Measurements from ENCODE around the gene RAET1G.
A peak's percentile ranks its signal among the peaks of the same experiment; 100 is the strongest.
"Not testable (repeated sequence)": the region's sequence is repeated elsewhere in the genome, so short reads cannot be mapped to it uniquely, and the experiment has no call there.

Gene RAET1G

DNA sequence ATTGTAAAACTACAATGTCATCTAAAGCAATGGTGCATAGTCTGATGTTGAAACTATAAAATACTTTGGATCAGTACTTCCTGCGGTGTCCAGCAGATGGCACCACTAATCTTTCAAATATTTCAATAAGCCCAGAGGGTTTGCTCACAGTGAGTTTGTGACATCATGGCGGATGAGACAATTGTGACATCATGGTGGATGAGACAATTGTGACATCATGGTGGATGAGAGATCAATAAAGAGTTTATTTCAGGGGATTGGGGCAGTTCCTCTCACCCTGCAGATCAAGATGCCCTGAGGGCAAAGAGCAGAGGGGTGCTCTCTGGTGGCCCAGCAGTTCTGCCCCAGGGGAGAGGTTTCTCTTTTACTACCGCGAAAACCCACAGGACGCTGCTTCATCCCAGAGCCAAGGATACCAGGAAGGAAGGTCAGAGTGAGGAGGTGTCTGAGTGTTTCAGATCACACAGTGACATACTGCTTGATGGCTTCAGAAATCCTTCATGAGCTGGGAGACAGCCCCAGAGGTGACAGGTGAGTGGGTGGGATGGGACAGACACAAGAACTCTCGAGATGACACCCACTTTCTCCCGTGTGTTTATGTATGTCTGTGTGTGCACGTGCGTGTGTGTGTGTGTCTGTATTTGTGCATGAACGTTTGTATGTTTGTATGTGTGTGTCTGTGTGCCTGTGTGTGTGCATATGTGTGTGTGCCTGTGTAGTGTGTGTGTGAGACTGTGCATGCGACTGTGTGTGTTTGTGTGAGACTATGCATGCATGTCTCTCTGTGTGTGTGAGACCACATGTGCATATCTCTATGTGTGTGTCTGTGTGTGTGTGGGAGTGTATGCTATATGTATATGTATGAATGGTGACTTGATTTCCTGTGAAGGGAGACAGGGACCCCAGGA is 11.6 kb upstream of the RAET1G start:
- TF ChIP-seq, protein P1, sequence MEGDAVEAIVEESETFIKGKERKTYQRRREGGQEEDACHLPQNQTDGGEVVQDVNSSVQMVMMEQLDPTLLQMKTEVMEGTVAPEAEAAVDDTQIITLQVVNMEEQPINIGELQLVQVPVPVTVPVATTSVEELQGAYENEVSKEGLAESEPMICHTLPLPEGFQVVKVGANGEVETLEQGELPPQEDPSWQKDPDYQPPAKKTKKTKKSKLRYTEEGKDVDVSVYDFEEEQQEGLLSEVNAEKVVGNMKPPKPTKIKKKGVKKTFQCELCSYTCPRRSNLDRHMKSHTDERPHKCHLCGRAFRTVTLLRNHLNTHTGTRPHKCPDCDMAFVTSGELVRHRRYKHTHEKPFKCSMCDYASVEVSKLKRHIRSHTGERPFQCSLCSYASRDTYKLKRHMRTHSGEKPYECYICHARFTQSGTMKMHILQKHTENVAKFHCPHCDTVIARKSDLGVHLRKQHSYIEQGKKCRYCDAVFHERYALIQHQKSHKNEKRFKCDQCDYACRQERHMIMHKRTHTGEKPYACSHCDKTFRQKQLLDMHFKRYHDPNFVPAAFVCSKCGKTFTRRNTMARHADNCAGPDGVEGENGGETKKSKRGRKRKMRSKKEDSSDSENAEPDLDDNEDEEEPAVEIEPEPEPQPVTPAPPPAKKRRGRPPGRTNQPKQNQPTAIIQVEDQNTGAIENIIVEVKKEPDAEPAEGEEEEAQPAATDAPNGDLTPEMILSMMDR (IDR thresholded peaks at IDR 0.05; ENCODE audit: insufficient read depth, low read length, poor library complexity, severe bottlenecking): peak; percentile 66
- DNase-seq (ENCODE audit: extremely low read depth, insufficient read length): no peak
- H3K4me3 ChIP-seq (replicated peaks; ENCODE audit: low read depth, low read length): no peak overlapping the region
- peaks cover 1% of the 10 kb centered on the region; the same call in 1 of the 2 replicates for H3K27me3 ChIP-seq (replicated peaks; ENCODE audit: control insufficient read depth, insufficient read depth, low read length)
- H3K36me3 ChIP-seq (ENCODE audit: control insufficient read depth, insufficient read depth, low read length): no peaks in the 10 kb centered on the region

DNA sequence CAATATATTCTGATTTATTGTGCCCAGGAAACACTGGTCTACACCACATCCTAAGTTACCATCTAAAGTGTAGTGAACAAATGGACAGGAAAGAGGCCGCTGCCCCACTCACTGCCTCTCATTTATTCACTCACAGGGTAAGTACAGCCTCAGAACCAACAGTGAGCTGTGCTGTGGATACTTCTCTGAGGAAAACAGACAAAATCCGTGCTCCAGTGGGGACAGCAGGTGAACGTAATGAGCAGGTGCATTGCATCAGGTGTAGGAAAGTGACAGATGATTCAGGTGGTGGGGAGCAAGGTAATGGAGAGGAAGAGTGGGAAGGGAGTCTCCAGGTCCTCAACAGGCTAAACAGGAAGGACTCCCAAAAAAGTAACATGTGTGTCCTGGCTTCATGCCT is 10.5 kb upstream of the RAET1G start:
- TF ChIP-seq, protein P1 (IDR thresholded peaks at IDR 0.05; ENCODE audit: insufficient read depth, low read length, poor library complexity, severe bottlenecking): no peak
- Histone ChIP-seq H3K4me3 (replicated peaks; ENCODE audit: low read depth, low read length) (no peak overlapping the region), H3K27me3 (replicated peaks; ENCODE audit: control insufficient read depth, insufficient read depth, low read length) (peaks cover 1% of the 10 kb centered on the region; the same call in 1 of the 2 replicates), H3K36me3 (ENCODE audit: control insufficient read depth, insufficient read depth, low read length) (no peaks in the 10 kb centered on the region)
- no peak for DNase-seq (ENCODE audit: extremely low read depth, insufficient read length)

DNA sequence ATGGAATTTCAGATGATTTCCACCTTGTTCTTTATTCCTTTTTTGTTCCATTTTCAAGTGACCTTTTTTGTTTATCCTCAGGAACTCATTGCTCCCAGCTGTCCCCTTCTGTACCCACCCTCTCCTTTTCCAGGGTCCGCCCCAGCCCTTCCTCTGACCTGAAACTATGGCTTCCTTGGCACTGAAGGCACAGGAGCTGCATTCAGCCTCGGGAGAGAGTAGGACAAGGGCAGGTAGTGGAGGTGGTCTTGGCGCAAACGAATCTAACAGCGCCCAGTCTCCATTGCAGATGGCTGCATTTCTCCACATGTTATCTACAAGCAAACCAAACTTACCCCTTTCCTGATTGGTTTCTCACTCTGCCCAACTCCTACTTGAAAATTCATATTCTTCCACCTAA is 10.1 kb upstream of the RAET1G start:
- TF ChIP-seq, protein P1 (IDR thresholded peaks at IDR 0.05; ENCODE audit: insufficient read depth, low read length, poor library complexity, severe bottlenecking): no peak
- no peak overlapping the region for H3K4me3 ChIP-seq (replicated peaks; ENCODE audit: low read depth, low read length)
- DNase-seq (ENCODE audit: extremely low read depth, insufficient read length): no peak
- no peaks in the 10 kb centered on the region for H3K36me3 ChIP-seq (ENCODE audit: control insufficient read depth, insufficient read depth, low read length)
- peaks cover 1% of the 10 kb centered on the region; the same call in 1 of the 2 replicates for H3K27me3 ChIP-seq (replicated peaks; ENCODE audit: control insufficient read depth, insufficient read depth, low read length)

DNA sequence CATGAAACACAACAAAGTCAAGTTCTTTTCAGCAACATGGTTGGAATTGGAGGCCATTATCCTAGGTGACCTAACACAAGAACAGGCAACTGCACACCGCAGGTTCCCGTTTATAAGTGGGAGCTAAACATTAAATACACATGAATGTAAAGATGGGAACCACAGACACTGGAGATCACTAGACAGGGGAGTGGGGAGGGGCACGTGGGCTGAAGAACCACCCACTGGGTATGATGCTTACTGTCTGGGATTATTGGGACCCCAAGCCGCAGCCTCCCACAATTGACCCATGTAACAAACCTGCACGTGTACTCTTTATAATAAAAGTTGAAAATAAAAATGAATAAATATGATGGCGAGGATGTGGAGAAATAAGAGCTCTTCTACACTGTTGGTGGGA is 8.6 kb upstream of the RAET1G start:
- no peak for DNase-seq (ENCODE audit: extremely low read depth, insufficient read length)
- H3K4me3 ChIP-seq (replicated peaks; ENCODE audit: low read depth, low read length): no peak overlapping the region
- TF ChIP-seq, protein P1 (IDR thresholded peaks at IDR 0.05; ENCODE audit: insufficient read depth, low read length, poor library complexity, severe bottlenecking): no peak
- H3K36me3 ChIP-seq (ENCODE audit: control insufficient read depth, insufficient read depth, low read length): no peaks in the 10 kb centered on the region
- peaks cover 1% of the 10 kb centered on the region for H3K27me3 ChIP-seq (replicated peaks; ENCODE audit: control insufficient read depth, insufficient read depth, low read length)

DNA sequence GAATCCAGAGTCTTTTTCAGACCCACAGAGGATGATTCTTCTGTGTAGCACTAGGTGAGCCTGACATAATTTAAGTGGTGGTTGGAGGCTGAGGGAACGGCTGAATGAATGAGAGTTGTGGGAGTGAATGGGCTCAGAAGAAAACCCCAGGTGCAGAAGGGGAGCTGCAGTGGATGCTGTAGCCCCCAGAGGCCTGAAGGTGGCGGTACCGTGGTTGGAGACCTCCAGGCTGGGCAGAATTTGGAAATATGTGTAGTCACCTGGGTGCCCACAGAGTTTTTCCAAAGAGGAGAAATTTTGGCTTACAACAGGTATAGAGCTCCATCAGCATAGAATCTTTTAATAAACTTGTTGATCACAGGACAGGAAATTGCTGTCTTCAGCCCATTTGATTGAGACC is 6.5 kb upstream of the RAET1G start:
- TF ChIP-seq, protein P1 (IDR thresholded peaks at IDR 0.05; ENCODE audit: insufficient read depth, low read length, poor library complexity, severe bottlenecking): peak; percentile 56
- H3K27me3 ChIP-seq (replicated peaks; ENCODE audit: control insufficient read depth, insufficient read depth, low read length): peaks cover 2% of the 10 kb centered on the region; the same call in 1 of the 2 replicates
- no peak for DNase-seq (ENCODE audit: extremely low read depth, insufficient read length)

DNA sequence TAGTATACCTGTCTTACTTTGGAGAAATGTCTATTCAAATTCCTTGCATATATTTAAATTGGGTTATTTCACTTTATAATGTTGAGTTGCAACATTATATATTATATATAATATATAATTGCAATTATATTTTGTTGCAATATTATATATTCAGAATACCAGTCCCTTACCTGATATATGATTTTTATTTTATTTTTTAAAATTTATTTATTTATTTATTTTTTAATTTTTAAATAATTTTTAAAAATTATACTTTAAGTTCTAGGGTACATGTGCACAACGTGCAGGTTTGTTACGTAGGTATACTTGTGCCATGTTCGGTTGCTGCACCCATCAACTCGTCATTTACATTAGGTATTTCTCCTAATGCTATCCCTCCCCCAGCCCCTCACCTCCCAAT is 4.1 kb upstream of the RAET1G start:
- H3K36me3 ChIP-seq (ENCODE audit: control insufficient read depth, insufficient read depth, low read length); H3K4me3 ChIP-seq (replicated peaks; ENCODE audit: low read depth, low read length); DNase-seq (ENCODE audit: extremely low read depth, insufficient read length); H3K27me3 ChIP-seq (replicated peaks; ENCODE audit: control insufficient read depth, insufficient read depth, low read length): not testable (repeated sequence)

More for the DNA sequence above, 6.5 kb upstream of the RAET1G start:
- H3K4me3 ChIP-seq (replicated peaks; ENCODE audit: low read depth, low read length): no peak overlapping the region
- H3K36me3 ChIP-seq (ENCODE audit: control insufficient read depth, insufficient read depth, low read length): no peaks in the 10 kb centered on the region

All from GM06990 (cell line).